AG10803 (cell line): ENCODE data around the gene ZFP36L1.

Experiments
- DNase-seq: peaks from one replicate; pipeline ENCODE4 v3.0.0; 2010; ENCODE audit warnings: low read depth
- H3K4me3 ChIP-seq: 2 replicates; pipeline ENCODE4 v1.5.1; 2011; ENCODE audit warnings: mild to moderate bottlenecking, low read length, control low read depth
- CTCF ChIP-seq: conservative IDR thresholded peaks from 2 replicates; pipeline ENCODE4 v1.5.1; 2011; ENCODE audit warnings: mild to moderate bottlenecking, low read length, control low read depth, inconsistent platforms

ZFP36L1 gene

GRCh38 chr14:68755016-68755353, 37.9 kb downstream of the ZFP36L1 start:
- no peak for DNase-seq
- no peak overlapping the region for H3K4me3 ChIP-seq
- no peak for TF ChIP-seq CTCF

- peak; percentile 89 for DNase-seq
- no peak overlapping the region for H3K4me3 ChIP-seq
- no peak for TF ChIP-seq CTCF
Observed at GRCh38 chr14:68753690-68754089, 39.2 kb downstream of the ZFP36L1 start.

- TF ChIP-seq CTCF = no peak
- DNase-seq = no peak
- H3K4me3 ChIP-seq = no peak overlapping the region
Observed at GRCh38 chr14:68752271-68753006, 40.4 kb downstream of the ZFP36L1 start.

- no peak for TF ChIP-seq CTCF
- H3K4me3 ChIP-seq = no peak overlapping the region
- DNase-seq = no peak
Observed at GRCh38 chr14:68749487-68750475, 43.1 kb downstream of the ZFP36L1 start.

GRCh38 chr14:68748691-68749090, 44.2 kb downstream of the ZFP36L1 start:
- no peak for DNase-seq
- TF ChIP-seq CTCF = no peak
- no peak overlapping the region for H3K4me3 ChIP-seq

- no peak for TF ChIP-seq CTCF
- DNase-seq = no peak
- no peak overlapping the region for H3K4me3 ChIP-seq
Observed at GRCh38 chr14:68748260-68748659, 44.6 kb downstream of the ZFP36L1 start.
